ENCODE data around the gene IGSF23. TPM values are rescaled to one million over a fixed set of nuclear protein-coding genes. Genes with fewer than 3 reads are reported as not detected.

IGSF23 gene
- total RNA-seq, 3 donors from 2014 or later, result not detected

DNA sequence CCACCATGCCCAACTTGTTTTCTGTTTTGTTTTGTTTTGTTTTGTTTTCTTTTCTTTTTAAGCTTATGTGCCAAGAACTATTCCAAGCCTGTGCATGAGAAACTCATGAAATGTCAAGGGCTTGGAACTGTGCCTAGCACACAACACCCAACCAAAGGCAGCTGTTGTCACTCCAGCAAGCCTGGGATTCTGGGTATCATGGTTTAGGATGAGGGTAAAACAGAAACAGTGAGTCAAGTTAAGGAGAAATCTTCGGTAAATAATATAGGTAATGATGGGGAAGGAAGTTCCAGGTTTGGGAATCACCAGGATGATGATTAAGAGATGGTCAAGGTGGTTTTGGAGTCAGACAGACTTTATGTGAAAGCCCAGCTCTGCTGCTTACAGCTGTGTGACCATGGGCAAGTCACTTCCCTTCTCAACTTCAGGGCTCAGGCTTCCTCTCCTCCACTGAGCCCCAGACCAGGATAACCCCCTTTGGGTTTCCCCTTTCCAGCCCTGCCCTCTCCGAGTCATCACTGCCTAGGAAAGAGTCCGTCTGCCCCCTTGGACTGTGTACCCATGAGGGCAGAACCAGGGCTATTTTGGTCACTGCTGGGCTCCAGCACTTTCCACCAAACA lies 35.4 kb downstream of the IGSF23 start:
- Histone ChIP-seq H3K27me3 (no peaks in the 10 kb centered on the region), H3K4me1 (no peaks in the 10 kb centered on the region), H3K36me3 (no peaks in the 10 kb centered on the region), H3K27ac (no peak overlapping the region), H3K9me3 (no peaks in the 10 kb centered on the region), H3K4me3 (no peak overlapping the region)
- DNase-seq (ENCODE audit: low spot score in 2 of 2), result no peak
- TF ChIP-seq, protein P1, sequence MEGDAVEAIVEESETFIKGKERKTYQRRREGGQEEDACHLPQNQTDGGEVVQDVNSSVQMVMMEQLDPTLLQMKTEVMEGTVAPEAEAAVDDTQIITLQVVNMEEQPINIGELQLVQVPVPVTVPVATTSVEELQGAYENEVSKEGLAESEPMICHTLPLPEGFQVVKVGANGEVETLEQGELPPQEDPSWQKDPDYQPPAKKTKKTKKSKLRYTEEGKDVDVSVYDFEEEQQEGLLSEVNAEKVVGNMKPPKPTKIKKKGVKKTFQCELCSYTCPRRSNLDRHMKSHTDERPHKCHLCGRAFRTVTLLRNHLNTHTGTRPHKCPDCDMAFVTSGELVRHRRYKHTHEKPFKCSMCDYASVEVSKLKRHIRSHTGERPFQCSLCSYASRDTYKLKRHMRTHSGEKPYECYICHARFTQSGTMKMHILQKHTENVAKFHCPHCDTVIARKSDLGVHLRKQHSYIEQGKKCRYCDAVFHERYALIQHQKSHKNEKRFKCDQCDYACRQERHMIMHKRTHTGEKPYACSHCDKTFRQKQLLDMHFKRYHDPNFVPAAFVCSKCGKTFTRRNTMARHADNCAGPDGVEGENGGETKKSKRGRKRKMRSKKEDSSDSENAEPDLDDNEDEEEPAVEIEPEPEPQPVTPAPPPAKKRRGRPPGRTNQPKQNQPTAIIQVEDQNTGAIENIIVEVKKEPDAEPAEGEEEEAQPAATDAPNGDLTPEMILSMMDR (IDR thresholded peaks at IDR 0.05), result no peak
- TF ChIP-seq POLR2A (IDR thresholded peaks at IDR 0.05), result no peak
- TF ChIP-seq POLR2AphosphoS5 (IDR thresholded peaks at IDR 0.05), result no peak
- intact Hi-C loops (cut with DNase I; ENCODE audit: low total_unique reads), result no loop called here

DNA sequence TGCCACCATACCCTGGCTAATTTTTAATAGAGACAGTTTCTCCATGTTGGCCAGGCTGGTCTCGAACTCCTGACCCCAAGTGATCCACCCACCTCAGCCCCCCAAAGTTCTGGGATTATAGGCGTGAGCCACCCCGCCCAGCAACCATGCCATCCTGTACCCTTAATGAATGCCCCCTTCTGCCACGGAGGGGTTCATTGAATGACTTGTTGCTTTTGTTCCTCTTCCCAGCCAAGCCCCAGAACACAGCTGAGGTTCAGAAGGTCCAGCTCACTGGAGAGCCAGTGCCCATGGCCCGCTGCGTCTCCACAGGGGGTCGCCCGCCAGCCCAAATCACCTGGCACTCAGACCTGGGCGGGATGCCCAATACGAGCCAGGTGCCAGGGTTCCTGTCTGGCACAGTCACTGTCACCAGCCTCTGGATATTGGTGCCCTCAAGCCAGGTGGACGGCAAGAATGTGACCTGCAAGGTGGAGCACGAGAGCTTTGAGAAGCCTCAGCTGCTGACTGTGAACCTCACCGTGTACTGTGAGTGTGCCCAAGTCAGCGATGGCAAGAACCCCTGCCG lies 36.3 kb downstream of the IGSF23 start:
- Histone ChIP-seq H3K27me3 (no peaks in the 10 kb centered on the region), H3K4me1 (no peaks in the 10 kb centered on the region), H3K4me3 (no peak overlapping the region), H3K27ac (no peak overlapping the region), H3K9me3 (no peaks in the 10 kb centered on the region), H3K36me3 (no peaks in the 10 kb centered on the region)
- no peak for DNase-seq (ENCODE audit: low spot score in 2 of 2)
- intact Hi-C loops (cut with DNase I; ENCODE audit: low total_unique reads), result no loop called here
- TF ChIP-seq, protein P1 (IDR thresholded peaks at IDR 0.05), result no peak
- no peak for TF ChIP-seq POLR2AphosphoS5 (IDR thresholded peaks at IDR 0.05)
- TF ChIP-seq POLR2A (IDR thresholded peaks at IDR 0.05), result no peak

DNA sequence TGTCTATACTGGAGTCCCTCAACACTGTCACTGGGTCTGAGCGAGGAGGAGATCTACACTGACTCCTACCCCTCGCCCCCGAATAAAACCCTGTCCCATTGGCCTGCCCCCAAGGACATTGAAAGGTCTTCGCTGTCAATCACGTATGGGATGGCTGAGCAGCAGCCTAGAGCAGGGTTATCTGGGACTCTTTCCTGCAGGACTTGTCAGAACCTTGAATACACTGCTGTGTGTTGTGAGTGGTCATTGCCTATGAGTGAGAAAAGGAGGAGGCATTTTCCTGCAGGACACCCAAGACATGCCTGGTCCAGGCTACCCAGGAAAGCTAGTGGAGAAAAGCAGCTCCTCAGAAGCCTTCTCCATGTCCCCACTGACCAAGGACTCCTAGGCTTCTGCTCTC lies 40.0 kb downstream of the IGSF23 start:
- intact Hi-C loops (cut with DNase I; ENCODE audit: low total_unique reads), result no loop called here
- TF ChIP-seq, protein P1 (IDR thresholded peaks at IDR 0.05), result no peak
- no peak for TF ChIP-seq POLR2AphosphoS5 (IDR thresholded peaks at IDR 0.05)
- no peak for TF ChIP-seq POLR2A (IDR thresholded peaks at IDR 0.05)
- no peak overlapping the region for H3K4me3 ChIP-seq
- H3K4me1 ChIP-seq, result no peaks in the 10 kb centered on the region
- H3K9me3 ChIP-seq, result no peaks in the 10 kb centered on the region
- no peak for DNase-seq (ENCODE audit: low spot score in 2 of 2)
- H3K36me3 ChIP-seq, result no peaks in the 10 kb centered on the region
- H3K27ac ChIP-seq, result no peak overlapping the region
- no peaks in the 10 kb centered on the region for H3K27me3 ChIP-seq

DNA sequence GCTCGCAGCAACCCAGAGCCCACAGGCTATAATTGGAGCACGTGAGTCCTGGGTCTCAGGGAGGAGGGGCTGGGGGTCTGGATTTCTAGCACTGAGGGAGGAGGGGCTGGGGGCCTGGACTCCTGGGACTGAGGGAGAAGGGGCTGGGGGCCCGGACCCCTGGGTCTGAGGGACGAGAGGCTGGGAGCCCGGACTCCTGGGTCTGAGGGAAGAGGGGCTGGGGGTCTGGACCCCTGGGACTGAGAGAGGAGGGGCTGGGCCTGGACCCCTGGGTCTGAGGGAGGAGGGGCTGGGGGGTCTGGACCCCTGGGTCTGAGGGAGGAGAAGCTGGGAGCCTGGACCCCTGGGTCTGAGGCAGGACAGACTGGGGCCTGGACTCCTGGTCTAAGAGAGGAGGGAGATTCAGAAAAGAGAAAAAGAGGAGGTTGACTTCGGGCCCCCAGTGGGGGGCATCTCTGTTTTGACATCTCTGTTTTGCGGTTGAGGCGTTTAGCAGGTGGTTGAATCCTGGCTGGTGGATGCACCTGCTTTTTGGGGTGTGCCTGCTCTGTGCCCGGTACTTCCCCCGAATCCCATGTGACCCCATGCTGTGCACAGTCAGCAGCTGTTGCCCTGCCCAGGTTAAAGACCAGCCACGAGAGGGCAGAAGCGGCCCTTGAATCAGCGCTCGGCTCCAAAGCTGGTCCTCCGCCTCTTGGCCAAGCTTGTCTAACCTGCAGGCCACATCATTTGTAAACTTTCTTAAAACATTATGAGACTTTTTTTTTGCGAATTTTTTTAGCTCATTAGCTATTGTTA lies 40.8 kb downstream of the IGSF23 start:
- no peaks in the 10 kb centered on the region for H3K27me3 ChIP-seq
- DNase-seq (ENCODE audit: low spot score in 2 of 2), result peak; percentile 50 to 78
- H3K27ac ChIP-seq, result no peak overlapping the region
- no peak overlapping the region for H3K4me3 ChIP-seq
- intact Hi-C loops (cut with DNase I; ENCODE audit: low total_unique reads), result no loop called here
- H3K9me3 ChIP-seq, result no peaks in the 10 kb centered on the region
- H3K36me3 ChIP-seq, result no peaks in the 10 kb centered on the region
- no peak for TF ChIP-seq POLR2AphosphoS5 (IDR thresholded peaks at IDR 0.05)
- TF ChIP-seq, protein P1 (IDR thresholded peaks at IDR 0.05), result peak in 2 of 3 donors; percentile 51 to 60
- no peaks in the 10 kb centered on the region for H3K4me1 ChIP-seq
